ENCODE measurements around the gene CLEC18C.
"Not testable (repeated sequence)": the region's sequence is repeated elsewhere in the genome, so short reads cannot be mapped to it uniquely, and the experiment has no call there.

CLEC18C gene

GRCh38 chr16:70206382-70206781 lies 32.8 kb downstream of the CLEC18C start:
- not testable (repeated sequence) for DNase-seq (ENCODE audit: low read depth)

GRCh38 chr16:70218586-70218985 lies 45.0 kb downstream of the CLEC18C start:
- not testable (repeated sequence) for DNase-seq (ENCODE audit: low read depth)

- DNase-seq (ENCODE audit: low read depth) = not testable (repeated sequence)
These were observed 49.0 kb downstream of the CLEC18C start for GRCh38 chr16:70222574-70222973.

GRCh38 chr16:70223216-70223615 lies 49.6 kb downstream of the CLEC18C start:
- DNase-seq (ENCODE audit: low read depth) = not testable (repeated sequence)

GRCh38 chr16:70223971-70224513 lies 50.5 kb downstream of the CLEC18C start:
- DNase-seq (ENCODE audit: low read depth) = not testable (repeated sequence)

GRCh38 chr16:70224645-70225044 lies 51.1 kb downstream of the CLEC18C start:
- not testable (repeated sequence) for DNase-seq (ENCODE audit: low read depth)

GRCh38 chr16:70225430-70225829 lies 51.8 kb downstream of the CLEC18C start:
- DNase-seq (ENCODE audit: low read depth) = not testable (repeated sequence)

GRCh38 chr16:70226024-70226423 lies 52.4 kb downstream of the CLEC18C start:
- not testable (repeated sequence) for DNase-seq (ENCODE audit: low read depth)

- DNase-seq (ENCODE audit: low read depth) = not testable (repeated sequence)
These were observed 58.2 kb downstream of the CLEC18C start for GRCh38 chr16:70231831-70232230.

Data from fibroblast of gingiva (primary cell).